H1 (cell line): Measurements from ENCODE around the gene SMIM8.

ENCODE experiments used
- BRCA1 ChIP-seq: IDR thresholded peaks from 2 replicates; pipeline ENCODE4 v1.6.1; 2012; ENCODE audit warnings: low read depth, low read length, improper control_type of control experiment
- EGR1 ChIP-seq: IDR thresholded peaks from 2 replicates; pipeline ENCODE4 v1.6.1; 2011; ENCODE audit warnings: low read depth, low read length, borderline replicate concordance
- POLR2A ChIP-seq, 2 experiments: IDR thresholded peaks; 1 replicate in 1 of 2; 2 replicates in 1 of 2; pipeline ENCODE4 v1.6.1; 2011; ENCODE audit warnings: low read depth in 2 of 2, low read length in 2 of 2, mild to moderate bottlenecking in 2 of 2; ENCODE audit errors: control extremely low read depth in 1 of 2
- TAF1 ChIP-seq: IDR thresholded peaks from 2 replicates; pipeline ENCODE4 v1.6.1; 2011; ENCODE audit warnings: mild to moderate bottlenecking, low read depth, low read length
- YY1 ChIP-seq: IDR thresholded peaks from 2 replicates; pipeline ENCODE4 v1.6.1; 2011; ENCODE audit warnings: low read depth, mild to moderate bottlenecking, low read length
- ZNF274 ChIP-seq: IDR thresholded peaks from 2 replicates; pipeline ENCODE4 v1.7.0; 2012; ENCODE audit warnings: low read length, borderline replicate concordance; ENCODE audit errors: extremely low read depth
- TF ChIP-seq, protein P1 (sequence below), 3 experiments: IDR thresholded peaks; 1 replicate in 2 of 3; 2 replicates in 1 of 3; pipeline versions ENCODE4 v1.5.1 to v1.6.1; 2011; ENCODE audit warnings: low read length in 3 of 3, mild to moderate bottlenecking in 3 of 3, inconsistent platforms in 2 of 3, low read depth in 1 of 3, moderate library complexity in 1 of 3; ENCODE audit not compliant: insufficient read depth in 1 of 3; ENCODE audit errors: control extremely low read depth in 1 of 3

DNA sequence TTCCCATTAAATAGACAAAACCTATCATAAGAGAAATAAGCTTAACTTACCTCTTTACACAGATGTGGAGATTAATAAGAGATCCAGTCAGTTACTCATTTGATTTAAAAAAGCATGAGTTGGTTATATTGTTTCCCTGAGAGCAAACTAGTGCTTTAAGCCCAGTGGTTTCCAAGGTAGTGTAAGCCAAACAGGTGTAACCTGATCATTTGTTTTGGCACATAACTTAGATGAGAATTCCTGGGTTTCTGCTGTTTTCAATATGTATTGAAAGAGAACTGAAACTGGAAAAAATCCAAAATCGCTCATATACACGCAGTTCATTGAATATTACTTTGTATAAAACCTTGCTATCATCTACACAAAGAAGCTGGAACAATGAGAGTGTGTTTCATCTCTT, 30.5 kb upstream of the SMIM8 start:
- TF ChIP-seq, protein P1, sequence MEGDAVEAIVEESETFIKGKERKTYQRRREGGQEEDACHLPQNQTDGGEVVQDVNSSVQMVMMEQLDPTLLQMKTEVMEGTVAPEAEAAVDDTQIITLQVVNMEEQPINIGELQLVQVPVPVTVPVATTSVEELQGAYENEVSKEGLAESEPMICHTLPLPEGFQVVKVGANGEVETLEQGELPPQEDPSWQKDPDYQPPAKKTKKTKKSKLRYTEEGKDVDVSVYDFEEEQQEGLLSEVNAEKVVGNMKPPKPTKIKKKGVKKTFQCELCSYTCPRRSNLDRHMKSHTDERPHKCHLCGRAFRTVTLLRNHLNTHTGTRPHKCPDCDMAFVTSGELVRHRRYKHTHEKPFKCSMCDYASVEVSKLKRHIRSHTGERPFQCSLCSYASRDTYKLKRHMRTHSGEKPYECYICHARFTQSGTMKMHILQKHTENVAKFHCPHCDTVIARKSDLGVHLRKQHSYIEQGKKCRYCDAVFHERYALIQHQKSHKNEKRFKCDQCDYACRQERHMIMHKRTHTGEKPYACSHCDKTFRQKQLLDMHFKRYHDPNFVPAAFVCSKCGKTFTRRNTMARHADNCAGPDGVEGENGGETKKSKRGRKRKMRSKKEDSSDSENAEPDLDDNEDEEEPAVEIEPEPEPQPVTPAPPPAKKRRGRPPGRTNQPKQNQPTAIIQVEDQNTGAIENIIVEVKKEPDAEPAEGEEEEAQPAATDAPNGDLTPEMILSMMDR (IDR thresholded peaks at IDR 0.05; ENCODE audit: control extremely low read depth in 1 of 3, insufficient read depth in 1 of 3, low read depth in 1 of 3, low read length in 3 of 3): no peak
- TF ChIP-seq POLR2A (IDR thresholded peaks at IDR 0.05; ENCODE audit: control extremely low read depth in 1 of 2, low read depth in 2 of 2, low read length in 2 of 2) (no peak), ZNF274 (no peak), EGR1 (no peak), BRCA1 (no peak), YY1 (no peak), TAF1 (no peak)
